Measurements from ENCODE around the gene BANP. TPM values are rescaled to one million over a fixed set of nuclear protein-coding genes. Genes with fewer than 3 reads are reported as not detected.
"Not testable (repeated sequence)": the region's sequence is repeated elsewhere in the genome, so short reads cannot be mapped to it uniquely, and the experiment has no call there.

The BANP gene
- total RNA-seq, 2 experiments from 2014 or later: 39.6 to 58.0 TPM

DNA sequence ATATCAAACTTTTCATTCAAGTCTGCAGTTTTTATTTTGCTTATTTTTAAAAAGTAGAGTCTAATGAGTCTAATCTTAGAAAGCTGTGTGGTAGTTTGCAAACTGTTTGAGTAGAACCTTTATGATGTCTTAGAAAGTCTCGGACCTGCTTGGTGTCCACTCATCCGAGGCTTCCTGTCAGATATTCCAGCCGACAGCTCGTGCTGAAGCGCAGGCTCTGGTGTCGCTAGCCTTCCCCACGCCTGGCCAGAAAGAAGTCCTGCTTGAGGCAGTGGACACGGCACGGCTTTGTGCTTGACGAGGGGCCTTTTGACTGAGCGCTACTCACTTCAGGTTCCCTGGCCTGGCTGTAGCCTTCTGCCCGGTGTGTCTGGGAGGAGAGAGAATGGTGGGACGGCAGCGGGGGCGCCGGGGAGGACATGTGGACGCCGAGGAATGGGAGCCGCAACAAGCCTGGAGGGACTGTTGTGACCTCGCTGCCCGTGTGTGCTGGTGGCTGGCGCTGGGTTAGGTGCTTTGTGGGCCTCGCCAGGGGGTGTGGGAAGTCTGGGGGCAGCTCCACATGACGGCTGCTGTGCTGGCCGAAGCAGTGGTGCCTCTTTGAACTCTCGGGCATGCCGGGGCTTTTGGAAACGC is 33.5 kb downstream of the BANP start:
- CTCF ChIA-PET (ENCODE audit: unreplicated experiment): no interaction called here
- Histone ChIP-seq H2AFZ (ENCODE audit: low read length) (no peak overlapping the region), H3K9me3 (ENCODE audit: low read length) (no peaks in the 10 kb centered on the region), H4K20me1 (ENCODE audit: insufficient read depth, low read length) (no peaks in the 10 kb centered on the region), H3K9me2 (ENCODE audit: insufficient read depth, low read length) (no peaks in the 10 kb centered on the region), H3K36me3 (ENCODE audit: insufficient read depth, low read length) (peaks cover 37% of the 10 kb centered on the region), H3K27ac (ENCODE audit: low read depth, low read length, poor library complexity, severe bottlenecking) (no peak overlapping the region), H3K79me2 (ENCODE audit: insufficient read depth, low read depth, low read length) (no peaks in the 10 kb centered on the region), H3K4me2 (ENCODE audit: low read length) (no peak overlapping the region), H3K4me1 (ENCODE audit: insufficient read depth, low read length, poor library complexity, severe bottlenecking) (no peaks in the 10 kb centered on the region), H3K4me3 (ENCODE audit: low read depth, low read length, poor library complexity, severe bottlenecking) (no peak overlapping the region)
- POLR2A ChIA-PET: no interaction called here
- no TSS peak for BruUV-seq (replicated peaks)
- intact Hi-C loops (cut with micrococcal nuclease; ENCODE audit: unreplicated experiment): no loop called here
- no peak for DNase-seq (ENCODE audit: low spot score)
- no peak for TF ChIP-seq EZH2phosphoT487 (IDR thresholded peaks at IDR 0.05; ENCODE audit: borderline replicate concordance, low read depth, low read length)

GRCh38 chr16:87985493-87985892 is 34.3 kb downstream of the BANP start:
- DNase-seq (ENCODE audit: low spot score); BruUV-seq (replicated peaks); H3K27ac ChIP-seq (ENCODE audit: low read depth, low read length, poor library complexity, severe bottlenecking); H3K9me2 ChIP-seq (ENCODE audit: insufficient read depth, low read length); H2AFZ ChIP-seq (ENCODE audit: low read length); H3K4me3 ChIP-seq (ENCODE audit: low read depth, low read length, poor library complexity, severe bottlenecking); H3K79me2 ChIP-seq (ENCODE audit: insufficient read depth, low read depth, low read length); H3K4me2 ChIP-seq (ENCODE audit: low read length); H3K4me1 ChIP-seq (ENCODE audit: insufficient read depth, low read length, poor library complexity, severe bottlenecking); CTCF ChIA-PET (ENCODE audit: unreplicated experiment); H3K9me3 ChIP-seq (ENCODE audit: low read length); intact Hi-C loops (cut with micrococcal nuclease; ENCODE audit: unreplicated experiment); POLR2A ChIA-PET; H4K20me1 ChIP-seq (ENCODE audit: insufficient read depth, low read length): not testable (repeated sequence)
- peaks cover 37% of the 10 kb centered on the region for H3K36me3 ChIP-seq (ENCODE audit: insufficient read depth, low read length)

DNA sequence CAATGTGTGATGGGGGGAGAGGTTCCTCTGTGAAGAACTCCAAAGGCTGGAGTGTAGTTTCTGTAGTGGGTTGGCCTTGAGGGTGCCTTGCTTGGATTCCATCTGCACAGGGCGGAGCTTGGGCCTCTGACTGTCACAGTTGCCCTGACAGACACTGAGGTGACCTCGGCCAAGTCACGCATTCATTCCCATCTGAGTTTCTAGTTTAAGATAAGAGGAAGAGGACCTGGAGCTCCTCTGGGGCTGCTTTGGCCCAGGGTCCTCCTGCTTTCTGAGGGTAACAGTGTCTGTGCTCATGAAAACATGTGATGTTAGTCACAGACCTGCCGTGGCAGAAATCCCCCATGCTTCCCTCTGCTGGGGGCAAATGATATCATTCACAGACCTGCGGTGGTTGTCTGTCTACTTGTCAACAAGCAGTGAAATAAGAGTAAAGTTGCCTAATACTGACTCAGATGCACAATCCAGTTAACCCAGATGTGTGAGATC is 35.2 kb downstream of the BANP start:
- peaks cover 31% of the 10 kb centered on the region for H3K36me3 ChIP-seq (ENCODE audit: insufficient read depth, low read length)
- intact Hi-C loops (cut with micrococcal nuclease; ENCODE audit: unreplicated experiment); H3K9me3 ChIP-seq (ENCODE audit: low read length); H3K9me2 ChIP-seq (ENCODE audit: insufficient read depth, low read length); H2AFZ ChIP-seq (ENCODE audit: low read length); CTCF ChIA-PET (ENCODE audit: unreplicated experiment); DNase-seq (ENCODE audit: low spot score); H3K4me2 ChIP-seq (ENCODE audit: low read length); H4K20me1 ChIP-seq (ENCODE audit: insufficient read depth, low read length); H3K27ac ChIP-seq (ENCODE audit: low read depth, low read length, poor library complexity, severe bottlenecking); H3K4me1 ChIP-seq (ENCODE audit: insufficient read depth, low read length, poor library complexity, severe bottlenecking); BruUV-seq (replicated peaks); H3K4me3 ChIP-seq (ENCODE audit: low read depth, low read length, poor library complexity, severe bottlenecking); H3K79me2 ChIP-seq (ENCODE audit: insufficient read depth, low read depth, low read length): not testable (repeated sequence)
- POLR2A ChIA-PET: interaction anchor here (0.6 kb wide), 1 partner anchor 15 kb away, joined by 3 read pairs; no protein-coding TSS in a partner anchor

DNA sequence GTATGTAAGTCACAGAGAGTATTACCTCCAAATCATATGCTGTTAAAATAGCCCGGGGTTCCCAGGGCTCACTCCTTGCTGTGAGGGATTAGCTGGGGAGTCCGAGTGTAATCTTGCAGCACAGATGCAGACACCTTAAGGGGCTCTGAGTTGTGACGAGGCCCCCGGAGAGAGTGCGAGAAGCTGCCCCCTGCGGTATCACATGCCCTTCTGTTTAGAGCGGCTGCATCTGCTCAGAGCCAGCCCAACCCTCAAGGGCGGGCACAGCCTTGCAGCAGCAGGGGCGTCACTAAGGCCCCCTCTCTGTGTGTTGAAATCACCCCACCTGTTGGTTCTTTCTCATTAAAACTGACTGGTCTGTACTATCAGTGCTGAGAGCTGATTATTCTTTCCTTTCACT is 37.4 kb downstream of the BANP start:
- BruUV-seq (replicated peaks); H3K4me3 ChIP-seq (ENCODE audit: low read depth, low read length, poor library complexity, severe bottlenecking); CTCF ChIA-PET (ENCODE audit: unreplicated experiment); intact Hi-C loops (cut with micrococcal nuclease; ENCODE audit: unreplicated experiment); DNase-seq (ENCODE audit: low spot score); H3K9me3 ChIP-seq (ENCODE audit: low read length); H3K79me2 ChIP-seq (ENCODE audit: insufficient read depth, low read depth, low read length); H3K27ac ChIP-seq (ENCODE audit: low read depth, low read length, poor library complexity, severe bottlenecking); H3K9me2 ChIP-seq (ENCODE audit: insufficient read depth, low read length); H4K20me1 ChIP-seq (ENCODE audit: insufficient read depth, low read length); H2AFZ ChIP-seq (ENCODE audit: low read length); POLR2A ChIA-PET; H3K4me1 ChIP-seq (ENCODE audit: insufficient read depth, low read length, poor library complexity, severe bottlenecking); H3K4me2 ChIP-seq (ENCODE audit: low read length): not testable (repeated sequence)
- peaks cover 28% of the 10 kb centered on the region for H3K36me3 ChIP-seq (ENCODE audit: insufficient read depth, low read length)

DNA sequence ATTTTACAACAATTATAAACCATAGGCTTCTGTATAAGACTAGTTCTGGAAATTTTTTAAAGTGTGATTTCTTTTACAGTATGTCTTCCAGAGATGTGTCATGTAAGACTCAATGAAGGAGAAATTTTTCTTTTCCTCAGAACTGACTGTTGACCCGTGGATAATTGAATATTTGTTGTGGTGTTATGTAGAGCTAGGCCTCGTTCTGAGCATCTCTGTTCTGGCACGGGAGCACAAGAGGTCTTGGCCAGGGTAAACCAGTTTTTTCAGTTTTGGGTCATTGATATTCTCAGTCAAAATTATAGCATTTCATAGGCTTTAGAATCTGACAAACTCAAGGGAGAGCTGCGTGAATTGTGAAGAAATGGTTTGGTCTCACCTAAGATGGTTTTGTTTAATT is 39.0 kb downstream of the BANP start:
- H3K27ac ChIP-seq (ENCODE audit: low read depth, low read length, poor library complexity, severe bottlenecking); CTCF ChIA-PET (ENCODE audit: unreplicated experiment); intact Hi-C loops (cut with micrococcal nuclease; ENCODE audit: unreplicated experiment); H3K4me1 ChIP-seq (ENCODE audit: insufficient read depth, low read length, poor library complexity, severe bottlenecking); H3K4me3 ChIP-seq (ENCODE audit: low read depth, low read length, poor library complexity, severe bottlenecking); H3K79me2 ChIP-seq (ENCODE audit: insufficient read depth, low read depth, low read length); H3K9me3 ChIP-seq (ENCODE audit: low read length); DNase-seq (ENCODE audit: low spot score); BruUV-seq (replicated peaks); H3K4me2 ChIP-seq (ENCODE audit: low read length); H4K20me1 ChIP-seq (ENCODE audit: insufficient read depth, low read length); H2AFZ ChIP-seq (ENCODE audit: low read length); H3K9me2 ChIP-seq (ENCODE audit: insufficient read depth, low read length): not testable (repeated sequence)
- POLR2A ChIA-PET: interaction anchor here (0.6 kb wide), 1 partner anchor 95 kb away, joined by 5 read pairs; no protein-coding TSS in a partner anchor
- peaks cover 26% of the 10 kb centered on the region for H3K36me3 ChIP-seq (ENCODE audit: insufficient read depth, low read length)

GRCh38 chr16:87992142-87992541 is 40.9 kb downstream of the BANP start:
- H2AFZ ChIP-seq (ENCODE audit: low read length); H3K4me1 ChIP-seq (ENCODE audit: insufficient read depth, low read length, poor library complexity, severe bottlenecking); H3K79me2 ChIP-seq (ENCODE audit: insufficient read depth, low read depth, low read length); POLR2A ChIA-PET; H3K4me3 ChIP-seq (ENCODE audit: low read depth, low read length, poor library complexity, severe bottlenecking); DNase-seq (ENCODE audit: low spot score); H3K9me2 ChIP-seq (ENCODE audit: insufficient read depth, low read length); H3K9me3 ChIP-seq (ENCODE audit: low read length); CTCF ChIA-PET (ENCODE audit: unreplicated experiment); intact Hi-C loops (cut with micrococcal nuclease; ENCODE audit: unreplicated experiment); H4K20me1 ChIP-seq (ENCODE audit: insufficient read depth, low read length); BruUV-seq (replicated peaks); H3K4me2 ChIP-seq (ENCODE audit: low read length); H3K27ac ChIP-seq (ENCODE audit: low read depth, low read length, poor library complexity, severe bottlenecking): not testable (repeated sequence)
- peaks cover 29% of the 10 kb centered on the region for H3K36me3 ChIP-seq (ENCODE audit: insufficient read depth, low read length)
